Peyer's patch (tissue), 4 donors: ENCODE measurements around the gene MRPL1.

ENCODE experiments used
- CTCF ChIP-seq, 6 experiments: fragments of 450-650 bp in 4 of 6; fragments of 200-600 bp in 2 of 6; sonication (generic) in 1 of 6; IDR thresholded peaks; one replicate each; pipeline ENCODE4 v1.5.1; 2017 to 2019; ENCODE audit warnings: antibody characterized with exemption in 6 of 6, mild to moderate bottlenecking in 3 of 6, moderate library complexity in 1 of 6
- POLR2A ChIP-seq, 2 donors: fragments of 450-650 bp; IDR thresholded peaks; one replicate each; pipeline ENCODE4 v1.5.1; 2017; ENCODE audit warnings: antibody characterized with exemption in 2 of 2, mild to moderate bottlenecking in 2 of 2, moderate library complexity in 2 of 2

GRCh38 chr4:77921701-77922100 lies 59.1 kb downstream of the MRPL1 start:
- TF ChIP-seq CTCF (IDR thresholded peaks at IDR 0.05) (no peak), POLR2A (IDR thresholded peaks at IDR 0.05) (no peak)
